ENCODE results near the gene GJA10.

The GJA10 gene

GRCh38 chr6:89917216-89917615 lies 22.9 kb downstream of the GJA10 start:
- DNase-seq (ENCODE audit: low spot score): no peak

DNA sequence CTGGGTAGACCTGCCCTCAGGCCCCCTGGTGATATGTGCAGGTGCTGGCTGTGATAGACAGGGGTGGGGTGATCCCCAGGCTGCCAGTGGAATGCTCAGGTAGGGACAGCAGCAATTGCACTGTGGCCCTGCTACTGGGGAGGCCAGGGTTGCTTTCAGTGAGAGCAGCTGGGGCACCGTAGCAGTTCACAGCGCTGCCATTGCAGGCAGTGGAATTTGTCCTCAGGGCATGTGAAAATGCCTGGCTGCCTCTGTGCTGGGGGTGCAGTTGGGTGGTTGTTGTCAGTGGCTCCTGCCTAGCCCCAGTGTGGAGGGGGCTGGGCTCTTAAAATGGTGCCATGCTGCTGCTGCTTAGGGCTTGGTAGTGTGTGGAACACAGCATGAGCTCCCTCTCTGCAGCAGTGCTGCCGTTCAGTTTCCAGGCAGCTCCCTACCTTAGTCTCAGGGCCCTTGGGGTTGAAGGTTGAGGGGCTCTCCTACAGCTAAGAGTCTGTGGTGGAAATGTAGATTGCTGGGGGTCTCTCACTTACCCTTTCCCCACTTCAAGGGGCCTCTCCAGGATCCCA lies 23.6 kb downstream of the GJA10 start:
- DNase-seq (ENCODE audit: low spot score): no peak

GRCh38 chr6:89921197-89921596 lies 26.9 kb downstream of the GJA10 start:
- DNase-seq (ENCODE audit: low spot score): no peak

- no peak for DNase-seq (ENCODE audit: low spot score)
These were observed 27.4 kb downstream of the GJA10 start for GRCh38 chr6:89921691-89922090.

GRCh38 chr6:89924231-89924630 lies 30.0 kb downstream of the GJA10 start:
- no peak for DNase-seq (ENCODE audit: low spot score)

DNA sequence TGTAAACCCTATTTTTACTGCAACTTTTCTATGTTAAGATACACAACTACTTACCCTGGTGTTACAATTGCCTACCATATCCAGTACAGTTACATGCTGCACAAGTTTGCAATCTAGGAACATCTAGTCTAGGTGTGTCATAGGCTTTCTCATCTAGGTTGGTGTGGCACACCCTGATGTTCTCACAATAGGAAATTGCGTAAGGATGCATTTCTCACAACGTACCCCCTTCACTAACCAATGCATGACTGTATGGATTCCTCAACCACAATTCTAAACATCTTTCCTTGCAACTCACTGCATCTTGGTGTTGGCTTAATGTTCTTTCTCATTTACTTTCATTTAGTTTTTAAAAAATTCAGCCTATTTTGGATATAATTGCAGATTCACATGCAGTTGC lies 31.6 kb downstream of the GJA10 start:
- no peak for DNase-seq (ENCODE audit: low spot score)

GRCh38 chr6:89927264-89927663 lies 33.0 kb downstream of the GJA10 start:
- no peak for DNase-seq (ENCODE audit: low spot score)

- DNase-seq (ENCODE audit: low spot score): no peak
These were observed 33.7 kb downstream of the GJA10 start for GRCh38 chr6:89927791-89928550.

- DNase-seq (ENCODE audit: low spot score): no peak
These were observed 34.3 kb downstream of the GJA10 start for GRCh38 chr6:89928604-89929003.

DNA sequence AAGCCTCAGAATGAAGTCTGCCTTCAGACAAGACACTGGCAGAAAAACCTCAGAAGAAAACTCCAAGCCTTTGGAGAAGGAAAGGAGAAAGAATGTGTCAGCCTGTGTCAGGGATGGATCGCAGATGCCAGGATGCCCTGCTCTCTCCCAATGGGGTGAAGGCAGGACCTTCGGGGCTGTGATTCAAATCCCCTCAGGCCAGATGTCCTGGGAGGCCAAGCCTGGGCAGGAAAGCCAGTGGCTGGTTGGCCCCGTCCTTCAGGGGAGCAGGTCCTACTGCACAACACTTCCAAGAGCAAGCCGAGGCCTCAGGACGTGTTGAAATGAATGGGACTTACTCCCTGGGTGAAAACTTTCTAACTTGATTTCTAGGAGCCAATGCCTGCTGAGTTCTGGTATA lies 36.5 kb downstream of the GJA10 start:
- DNase-seq (ENCODE audit: low spot score): no peak

DNA sequence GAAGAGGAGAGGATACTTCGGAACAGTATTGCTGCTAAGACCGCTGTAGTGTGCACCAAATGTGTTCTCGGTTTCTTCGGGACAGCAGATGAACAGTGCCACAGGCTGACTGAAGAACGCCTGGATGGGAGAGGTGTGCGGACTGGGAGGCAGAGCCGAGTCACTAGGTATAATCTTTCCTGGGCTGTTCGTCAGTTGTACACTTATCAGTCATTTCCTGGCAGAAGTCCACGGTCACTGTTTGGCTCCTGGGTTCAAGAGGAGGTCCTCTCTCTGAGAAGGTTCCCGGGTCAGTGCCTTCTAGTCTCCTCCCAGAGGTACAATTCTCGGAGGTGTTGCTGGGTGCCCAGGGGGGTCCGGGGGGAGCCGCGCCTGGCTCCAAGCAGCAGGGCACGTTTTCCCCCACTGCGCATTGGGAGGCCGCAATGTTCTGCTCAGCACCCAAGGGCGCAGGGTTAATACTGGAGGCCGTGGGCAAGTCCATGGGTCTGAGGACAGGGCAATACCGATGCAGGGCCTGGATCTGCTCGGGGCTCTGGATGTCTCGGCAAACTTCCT lies 38.1 kb downstream of the GJA10 start:
- no peak for DNase-seq (ENCODE audit: low spot score)

DNA sequence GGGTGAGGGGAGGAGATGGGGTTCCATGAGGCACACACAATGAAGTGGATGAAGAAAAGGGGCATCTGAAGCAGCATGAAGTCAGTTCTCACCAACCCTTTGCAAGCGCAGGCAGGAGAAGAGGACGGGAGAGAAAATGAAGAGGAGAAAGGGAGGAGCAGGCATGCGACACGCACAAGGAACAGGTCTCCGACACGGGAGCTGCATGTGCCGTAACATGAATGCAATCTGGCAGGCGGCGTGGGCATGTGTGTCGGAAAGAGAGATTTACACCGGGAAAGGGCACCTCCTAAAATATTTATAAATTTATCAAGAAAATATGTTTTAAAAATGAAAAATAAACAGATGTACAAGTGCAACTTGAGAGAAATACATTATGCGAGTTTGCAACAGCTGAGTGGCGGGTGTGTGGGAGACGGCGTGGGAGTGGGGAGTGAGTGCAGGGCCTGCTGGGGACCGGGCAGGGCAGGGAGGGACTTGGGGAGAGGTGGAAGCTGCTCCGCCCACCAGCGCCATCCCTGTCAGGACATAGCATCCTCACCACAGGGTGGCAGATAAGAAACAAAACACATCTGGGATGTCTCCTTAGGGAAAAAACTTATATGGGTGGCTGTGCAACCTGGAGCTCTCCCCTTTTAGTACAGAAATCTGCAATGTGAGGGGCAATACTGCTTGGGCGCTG lies 40.6 kb downstream of the GJA10 start:
- no peak for DNase-seq (ENCODE audit: low spot score)

- DNase-seq (ENCODE audit: low spot score): no peak
These were observed 41.9 kb downstream of the GJA10 start for GRCh38 chr6:89936177-89936576.

DNA sequence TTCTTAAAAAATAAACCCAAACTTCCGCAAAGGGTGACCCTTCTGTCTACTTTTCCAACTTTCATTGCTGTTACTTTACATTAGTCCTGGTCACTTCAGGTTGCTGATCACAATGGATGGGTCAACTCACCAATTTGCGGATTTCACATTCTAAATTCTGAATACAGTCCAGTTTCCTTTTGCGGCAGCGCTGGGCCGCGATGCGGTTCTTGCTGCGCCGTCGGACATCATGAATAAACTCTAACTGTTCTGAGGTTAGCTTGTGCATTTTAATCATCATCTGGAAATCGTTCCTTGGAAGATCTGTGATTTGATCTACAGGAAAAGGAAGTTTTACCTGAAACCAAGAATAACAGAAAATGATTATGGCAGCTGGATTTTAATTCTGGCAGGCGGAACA lies 43.7 kb downstream of the GJA10 start:
- DNase-seq (ENCODE audit: low spot score): no peak

DNA sequence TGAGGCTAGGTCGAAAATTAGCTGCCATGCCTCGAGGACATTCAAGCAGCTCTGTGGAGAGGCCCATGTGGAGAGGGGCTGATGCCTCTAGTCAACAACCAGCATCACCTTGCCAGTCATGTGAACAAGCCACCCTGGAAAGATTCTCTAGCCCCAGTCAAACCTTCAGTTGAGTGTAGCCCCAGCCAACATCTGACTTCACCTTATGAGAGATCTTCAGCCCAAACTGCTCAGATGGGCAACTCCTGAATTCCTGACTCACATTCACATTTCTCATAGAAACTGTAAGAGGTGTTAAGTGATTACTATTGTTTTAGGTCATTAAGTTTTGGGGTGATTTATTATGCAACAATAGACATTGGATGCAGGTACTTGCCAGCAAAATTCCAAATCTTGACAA lies 44.9 kb downstream of the GJA10 start:
- no peak for DNase-seq (ENCODE audit: low spot score)

GRCh38 chr6:89940225-89941027 lies 46.2 kb downstream of the GJA10 start:
- peak; percentile 75 for DNase-seq (ENCODE audit: low spot score)

- no peak for DNase-seq (ENCODE audit: low spot score)
These were observed 46.9 kb downstream of the GJA10 start for GRCh38 chr6:89941031-89941762.

DNA sequence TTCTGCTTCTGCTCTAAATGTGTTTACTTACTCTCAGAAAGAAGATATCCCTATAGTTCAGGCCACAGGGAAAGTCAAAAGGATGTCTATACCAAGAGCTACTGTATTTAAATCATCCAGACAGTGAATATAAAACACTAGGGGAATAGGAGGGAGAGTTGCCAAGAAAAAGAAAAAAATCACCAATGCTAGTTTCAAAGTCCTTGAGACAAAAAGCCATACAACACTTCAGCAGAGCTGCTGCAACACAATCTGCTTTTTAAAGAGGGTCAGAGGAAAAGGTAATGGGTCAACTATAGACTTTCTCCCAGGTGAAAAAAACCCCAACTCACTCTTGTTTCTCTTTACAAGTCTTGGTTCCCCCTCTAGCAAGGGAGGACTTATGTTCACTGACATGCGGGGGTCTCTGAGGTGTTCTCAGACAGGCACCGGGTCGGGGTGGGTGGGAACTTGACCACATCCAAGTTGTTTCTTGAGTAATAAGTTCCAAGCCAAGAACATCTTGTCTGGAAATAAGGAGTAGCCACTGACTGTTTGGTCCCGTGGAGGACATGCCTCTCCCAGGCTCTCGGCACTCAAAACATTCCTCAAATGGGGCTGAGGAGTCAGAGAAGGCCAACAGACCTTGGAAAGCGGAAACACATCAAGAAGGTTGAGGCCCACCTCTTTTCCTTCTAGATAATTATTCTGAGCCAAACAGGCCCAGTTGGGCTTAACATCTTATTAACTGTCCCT lies 47.7 kb downstream of the GJA10 start:
- DNase-seq (ENCODE audit: low spot score): no peak

DNA sequence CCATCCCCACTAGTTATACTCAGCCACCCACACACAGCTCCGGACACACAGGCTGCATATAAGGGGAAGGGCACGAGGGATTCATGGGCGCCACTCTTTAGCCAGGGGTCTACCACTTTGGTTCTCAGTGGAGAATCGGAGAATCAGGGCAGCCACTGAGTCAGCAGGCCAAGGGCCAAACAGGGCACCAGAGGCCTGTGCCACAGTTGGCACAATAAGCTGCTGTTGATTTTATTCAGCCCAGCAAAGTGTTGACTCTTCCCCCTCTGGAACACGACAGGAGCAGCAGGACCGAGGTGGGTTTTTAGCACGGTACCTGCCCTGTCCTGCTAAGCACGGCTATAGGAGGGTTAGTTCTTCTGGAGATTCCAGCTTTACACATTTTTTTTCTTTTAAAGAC lies 48.3 kb downstream of the GJA10 start:
- no peak for DNase-seq (ENCODE audit: low spot score)

DNA sequence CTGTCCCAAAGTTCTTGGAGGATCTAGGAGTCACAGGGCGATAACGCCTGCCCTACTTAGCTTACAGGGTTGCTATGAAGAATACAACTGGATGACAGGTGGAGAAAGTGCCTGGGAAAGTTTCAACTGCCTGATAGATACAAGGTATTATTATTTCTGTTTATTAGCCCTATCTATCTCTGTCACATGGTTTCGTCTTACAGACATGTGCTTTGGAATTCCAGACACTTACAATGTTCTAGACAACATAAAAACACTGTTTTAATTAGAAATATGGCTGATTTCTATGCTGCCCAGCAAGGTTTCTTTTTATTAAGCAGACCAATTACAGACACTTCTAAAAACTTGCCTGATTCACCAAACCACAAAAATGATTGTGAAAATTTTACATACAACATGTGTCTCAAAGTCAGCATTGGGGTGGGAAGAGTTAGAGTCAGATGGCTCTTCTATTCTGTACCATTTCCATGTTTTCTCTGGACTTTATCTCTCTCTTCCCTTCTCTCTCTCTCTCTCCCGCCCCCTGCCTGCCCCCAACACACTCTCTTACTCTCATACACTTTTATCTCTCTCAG lies 50.0 kb downstream of the GJA10 start:
- no peak for DNase-seq (ENCODE audit: low spot score)

Measured in CD4-positive, alpha-beta T cell treated with Interleukin-6 at 100 ng/mL for 8 hours (primary cell).